HL-60/S4 treated with retinoic acid at 250 ng/mL for 4 days and 3 days (cell line): ENCODE measurements around the gene CCR8.

ENCODE experiments used
- in situ Hi-C: fragments of 300-500 bp; cut with MboI; formaldehyde crosslinking; loops from 2 replicates; pipeline ENCODE4 v1.7.0; 2022; ENCODE audit warnings: low sequenced_read_pairs

CCR8 gene

GRCh38 chr3:39329493-39329892 is at the start of gene CCR8:
CCR8 (plus strand) TSS chr3:39329709; CDS start chr3:39332332, 2,623 bp downstream.
- in situ Hi-C loops, result no loop called here

GRCh38 chr3:39279745-39280517 is 49.6 kb upstream of the CCR8 start, which contains the start of gene CX3CR1:
CX3CR1 (minus strand) TSS chr3:39280036; CDS start chr3:39266509, 13,527 bp downstream.
- in situ Hi-C loops, result loop anchor here (10.0 kb wide), 1 partner anchor 85 kb away; the partner anchor contains the start of gene XIRP1

- in situ Hi-C loops, result loop anchor here (10.0 kb wide), 1 partner anchor 86 kb away; the partner anchor contains the start of gene XIRP1
These were observed 48.9 kb upstream of the CCR8 start for GRCh38 chr3:39280571-39280970.

GRCh38 chr3:39281533-39281932 is 48.0 kb upstream of the CCR8 start:
- in situ Hi-C loops, result loop anchor here (10.0 kb wide), 1 partner anchor 87 kb away; the partner anchor contains the start of gene XIRP1

GRCh38 chr3:39282057-39282456 is 47.5 kb upstream of the CCR8 start:
- in situ Hi-C loops, result loop anchor here (10.0 kb wide), 1 partner anchor 87 kb away; the partner anchor contains the start of gene XIRP1

GRCh38 chr3:39284457-39284881 is 45.0 kb upstream of the CCR8 start:
- in situ Hi-C loops, result loop anchor here (10.0 kb wide), 1 partner anchor 90 kb away; the partner anchor contains the start of gene XIRP1

GRCh38 chr3:39285332-39285731 is 44.2 kb upstream of the CCR8 start:
- in situ Hi-C loops, result loop anchor here (10.0 kb wide), 1 partner anchor 91 kb away; the partner anchor contains the start of gene XIRP1

GRCh38 chr3:39286771-39287170 is 42.7 kb upstream of the CCR8 start:
- in situ Hi-C loops, result loop anchor here (10.0 kb wide), 1 partner anchor 92 kb away; the partner anchor contains the start of gene XIRP1

GRCh38 chr3:39287216-39288164 is 42.0 kb upstream of the CCR8 start:
- in situ Hi-C loops, result loop anchor here (10.0 kb wide), 1 partner anchor 93 kb away; the partner anchor contains the start of gene XIRP1

- in situ Hi-C loops, result loop anchor here (10.0 kb wide), 1 partner anchor 94 kb away; the partner anchor contains the start of gene XIRP1
These were observed 41.2 kb upstream of the CCR8 start for GRCh38 chr3:39288300-39288808.

GRCh38 chr3:39289107-39289506 is 40.4 kb upstream of the CCR8 start:
- in situ Hi-C loops, result loop anchor here (10.0 kb wide), 1 partner anchor 94 kb away; the partner anchor contains the start of gene XIRP1

GRCh38 chr3:39290255-39290654 is 39.3 kb upstream of the CCR8 start:
- in situ Hi-C loops, result no loop called here

- in situ Hi-C loops, result no loop called here
These were observed 37.6 kb upstream of the CCR8 start for GRCh38 chr3:39291903-39292329.

GRCh38 chr3:39292961-39293360 is 36.5 kb upstream of the CCR8 start:
- in situ Hi-C loops, result no loop called here

- in situ Hi-C loops, result no loop called here
These were observed 34.9 kb upstream of the CCR8 start for GRCh38 chr3:39294446-39295183.

GRCh38 chr3:39295184-39295775 is 34.2 kb upstream of the CCR8 start:
- in situ Hi-C loops, result no loop called here

- in situ Hi-C loops, result no loop called here
These were observed 33.1 kb upstream of the CCR8 start for GRCh38 chr3:39296197-39297077.

- in situ Hi-C loops, result no loop called here
These were observed 30.2 kb upstream of the CCR8 start for GRCh38 chr3:39299279-39299678.
